HG02852 (cell line): ENCODE measurements around the gene NPHP1.
"Not testable (repeated sequence)": the region's sequence is repeated elsewhere in the genome, so short reads cannot be mapped to it uniquely, and the experiment has no call there.

ENCODE experiments used
- ATAC-seq: cut with Tn5 transposase; IDR thresholded peaks from one replicate; pipeline ENCODE4 v1.9.1; 2021; ENCODE audit warnings: mild to moderate bottlenecking, moderate library complexity; ENCODE audit not compliant: unreplicated experiment

The NPHP1 gene

GRCh38 chr2:110131166-110131565 lies 73.6 kb downstream of the NPHP1 start:
- ATAC-seq: no peak

- ATAC-seq: no peak
Observed at GRCh38 chr2:110130757-110131156, 74.1 kb downstream of the NPHP1 start.

DNA sequence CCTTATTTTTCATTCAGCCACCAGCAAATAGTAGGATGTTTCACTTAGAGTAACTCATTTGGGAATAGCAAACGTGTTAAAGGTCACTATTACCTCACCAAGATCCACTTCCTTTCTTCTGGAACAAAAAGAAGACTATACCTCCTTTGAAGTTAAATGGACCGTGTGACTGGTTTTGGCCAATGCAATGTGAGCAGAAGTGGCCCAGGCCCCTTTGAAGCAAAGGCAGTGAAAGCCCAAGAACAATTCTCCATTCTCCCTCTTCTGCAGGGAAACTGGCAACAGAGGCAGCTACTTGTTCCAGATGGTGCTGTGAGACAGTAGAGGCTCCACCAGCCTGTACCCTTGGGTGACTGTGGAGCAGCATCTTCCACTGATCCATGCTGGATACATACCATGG lies 77.9 kb downstream of the NPHP1 start:
- ATAC-seq: no peak

DNA sequence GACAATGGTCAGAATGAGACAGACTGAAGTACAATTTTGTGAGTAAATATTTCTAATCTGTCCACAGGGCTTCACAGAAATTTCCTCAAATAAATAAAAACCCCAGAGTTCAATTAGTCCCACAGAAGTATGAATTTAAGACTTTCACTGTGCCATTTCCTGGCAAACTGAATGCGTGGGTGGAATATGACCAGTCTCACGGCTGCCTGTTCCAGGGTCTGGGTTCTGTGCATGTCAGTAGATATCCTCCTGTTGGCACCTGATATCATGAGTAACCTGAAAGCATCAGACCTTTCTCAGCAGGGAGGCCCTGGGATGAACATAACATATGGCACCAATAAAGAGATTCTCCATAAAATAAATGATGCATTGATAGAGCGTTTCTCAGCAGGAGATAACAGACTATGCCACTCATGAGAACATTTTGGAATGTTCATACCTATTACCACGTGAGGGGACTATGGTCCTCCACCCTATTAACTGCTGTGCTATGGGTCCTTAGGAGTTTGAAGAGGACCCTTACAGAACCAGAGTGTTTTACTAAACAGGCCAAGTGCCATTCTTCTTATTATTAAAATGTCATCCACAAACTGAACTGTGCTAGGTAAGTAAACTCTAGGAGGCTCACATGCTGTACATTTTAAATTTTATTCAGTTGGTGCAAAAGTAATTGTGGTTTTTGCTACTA lies 78.6 kb downstream of the NPHP1 start:
- ATAC-seq: no peak

DNA sequence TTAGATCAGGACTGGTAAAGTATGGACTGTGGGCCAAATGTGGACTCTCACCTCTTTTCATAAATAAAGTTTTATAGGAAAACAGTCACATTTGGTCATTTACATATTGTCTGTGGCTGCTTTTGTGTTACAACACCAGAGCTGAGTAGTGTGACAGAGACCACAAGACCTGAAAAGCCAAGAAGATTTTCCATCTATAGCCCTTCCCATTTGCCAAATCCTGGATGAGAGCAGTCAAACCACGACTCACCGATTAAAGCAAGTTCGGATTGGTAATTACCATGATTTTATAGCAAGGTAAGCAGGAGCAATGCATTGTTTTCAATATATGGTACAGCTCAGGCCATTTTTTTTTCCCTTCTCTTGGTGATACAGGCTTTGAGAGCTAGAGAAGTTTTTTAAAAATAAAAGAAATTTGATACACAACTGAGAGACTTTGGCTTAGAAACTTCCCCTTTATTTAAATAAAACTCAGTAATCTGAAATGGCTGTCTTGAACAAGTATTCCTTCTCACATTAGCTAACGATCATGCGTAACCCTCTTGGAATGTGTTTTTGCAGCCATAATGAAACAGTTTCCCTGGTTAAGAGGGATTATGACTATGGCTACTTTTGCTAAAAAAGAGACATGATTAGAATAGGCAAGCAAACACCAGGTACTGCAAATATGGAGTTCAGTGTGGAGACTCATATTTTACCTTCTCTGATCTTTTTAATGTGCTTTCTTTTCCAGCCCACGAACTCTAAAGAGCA lies 79.7 kb downstream of the NPHP1 start:
- ATAC-seq: no peak

DNA sequence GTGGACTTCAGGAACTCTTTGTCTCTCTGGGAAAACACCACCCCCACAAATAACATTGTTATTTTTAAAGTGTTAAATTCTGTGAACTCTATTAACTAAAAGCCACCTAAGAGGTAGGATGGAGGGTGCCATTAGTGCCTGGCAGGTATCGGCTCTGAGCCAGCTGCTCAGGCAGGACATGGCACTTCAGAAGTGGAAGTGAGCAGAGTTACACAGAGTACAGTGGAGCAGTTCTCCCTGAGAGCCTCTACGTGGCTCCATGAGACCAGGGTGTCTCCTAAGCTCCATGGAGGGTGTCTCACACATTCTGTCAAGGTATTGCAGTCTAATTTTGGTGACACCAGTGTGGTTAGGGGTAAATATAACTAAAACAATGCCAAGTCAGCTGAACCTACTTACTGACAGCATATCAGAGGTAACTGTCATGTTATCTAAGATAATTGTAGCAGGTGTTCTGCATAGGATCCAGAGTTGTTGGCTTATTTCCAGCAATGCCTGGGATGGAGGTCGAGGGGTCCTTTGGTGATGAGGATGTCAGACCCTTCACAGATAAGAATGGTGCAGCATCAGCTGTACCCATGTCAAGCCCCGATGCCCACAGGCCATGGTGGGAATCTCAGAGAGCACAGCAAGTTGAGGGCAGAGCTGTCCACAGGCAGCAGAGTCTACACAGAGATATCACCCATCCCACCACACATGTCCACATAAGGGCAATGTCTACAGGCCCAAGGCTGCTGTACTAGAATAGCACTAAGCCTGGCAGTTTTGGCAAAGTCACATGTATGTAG lies 80.6 kb downstream of the NPHP1 start:
- ATAC-seq: no peak

GRCh38 chr2:110121592-110121991 lies 83.2 kb downstream of the NPHP1 start:
- no peak for ATAC-seq

DNA sequence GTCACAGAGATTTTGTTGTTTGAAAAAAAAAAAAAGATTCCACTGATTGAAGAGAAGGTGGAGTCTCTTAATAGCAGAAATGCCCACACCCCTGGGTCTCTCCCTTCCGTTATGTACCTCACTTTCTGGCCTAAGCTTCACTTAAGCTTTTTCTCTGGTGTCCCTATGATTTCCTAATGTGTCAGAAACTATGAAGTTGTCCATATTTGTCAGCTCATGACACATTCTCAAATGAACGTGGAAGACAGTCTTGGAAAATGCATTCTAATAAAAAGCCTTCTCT lies 83.8 kb downstream of the NPHP1 start:
- no peak for ATAC-seq

GRCh38 chr2:110120171-110121051 lies 84.4 kb downstream of the NPHP1 start:
- no peak for ATAC-seq

DNA sequence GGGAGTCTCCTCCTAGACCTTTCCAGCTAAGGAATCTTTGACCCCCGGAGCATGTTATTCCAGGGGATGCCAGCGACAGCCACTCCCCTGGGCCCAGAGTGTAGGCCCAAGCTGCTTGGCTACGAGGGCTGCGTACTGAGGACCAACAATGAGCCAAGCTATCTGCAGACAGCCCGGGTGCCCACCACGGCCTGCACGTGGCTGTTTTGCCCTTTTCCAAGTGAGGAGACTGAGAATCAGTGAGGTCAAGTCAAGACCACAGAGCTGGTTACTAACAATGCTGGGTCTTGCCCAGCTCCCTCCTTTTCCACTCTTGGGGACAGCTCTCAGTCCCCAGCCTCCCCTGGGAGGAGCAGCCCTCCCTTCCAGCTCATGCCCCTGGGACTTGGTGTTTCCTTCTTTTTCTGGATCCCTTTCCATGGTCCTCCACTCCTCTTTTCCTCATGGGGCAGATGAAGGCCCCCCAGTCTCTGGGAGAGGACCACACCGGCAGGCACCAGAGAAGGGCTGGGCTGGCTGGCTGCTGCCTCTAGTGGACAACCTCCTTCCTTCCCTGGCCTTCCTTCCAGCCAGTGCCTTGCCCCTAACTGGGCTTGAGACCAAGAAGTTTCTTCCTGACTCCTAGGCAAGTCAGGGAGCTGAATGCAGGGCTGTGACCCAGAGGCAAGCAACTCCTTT lies 88.6 kb downstream of the NPHP1 start:
- no peak for ATAC-seq

- no peak for ATAC-seq
Observed at GRCh38 chr2:110115291-110116032, 89.4 kb downstream of the NPHP1 start, which contains the start of gene MALL. Gene MALL (minus strand): TSS chr2:110115822. CDS start chr2:110115792, 30 bp downstream.

DNA sequence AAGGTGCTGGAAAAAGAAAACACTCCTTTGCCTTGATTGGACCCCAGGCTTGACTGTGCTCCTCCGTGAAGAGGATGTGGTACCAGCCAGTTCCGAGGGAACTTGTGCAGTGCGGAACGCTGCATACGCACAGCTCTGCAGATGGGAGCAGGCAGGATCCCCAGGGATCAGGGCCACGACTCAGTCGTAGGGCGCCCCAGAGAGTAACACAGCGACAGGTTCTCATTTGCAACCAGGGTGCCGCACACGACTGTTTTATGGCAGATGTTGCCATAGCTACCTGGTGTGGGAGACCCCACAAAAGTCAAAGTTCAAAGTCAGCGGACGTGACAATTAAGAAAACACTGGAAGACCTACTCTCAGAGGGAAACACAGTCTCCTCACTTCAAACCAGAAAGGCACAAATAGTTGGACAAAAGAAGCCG lies 90.0 kb downstream of the NPHP1 start:
- no peak for ATAC-seq

- no peak for ATAC-seq
Observed at GRCh38 chr2:110113961-110114591, 90.7 kb downstream of the NPHP1 start.

DNA sequence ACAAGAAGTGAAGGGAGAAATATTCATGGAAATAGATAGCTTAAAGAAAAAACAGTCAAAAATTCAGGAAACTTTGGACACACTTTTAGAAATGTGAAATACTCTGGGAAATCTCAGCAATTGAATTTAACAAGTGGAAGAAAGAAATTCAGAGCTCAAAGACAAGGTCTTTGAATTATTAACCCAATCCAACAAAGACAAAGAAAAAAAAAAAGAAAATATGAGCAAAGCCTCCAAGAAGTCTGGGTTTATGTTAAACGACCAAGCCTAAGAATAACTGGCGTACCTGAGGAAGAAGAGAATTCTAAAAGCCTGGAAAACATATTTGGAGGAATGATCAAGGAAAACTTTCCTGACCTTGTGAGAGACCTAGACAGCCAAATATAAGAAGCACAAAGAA lies 96.5 kb downstream of the NPHP1 start:
- not testable (repeated sequence) for ATAC-seq

GRCh38 chr2:110107092-110108079 lies 97.4 kb downstream of the NPHP1 start:
- no peak for ATAC-seq

GRCh38 chr2:110106642-110107041 lies 98.2 kb downstream of the NPHP1 start:
- no peak for ATAC-seq

GRCh38 chr2:110105608-110106467 lies 99.0 kb downstream of the NPHP1 start:
- ATAC-seq: no peak
